Measurements from ENCODE around the gene IPCEF1.

IPCEF1 gene

DNA sequence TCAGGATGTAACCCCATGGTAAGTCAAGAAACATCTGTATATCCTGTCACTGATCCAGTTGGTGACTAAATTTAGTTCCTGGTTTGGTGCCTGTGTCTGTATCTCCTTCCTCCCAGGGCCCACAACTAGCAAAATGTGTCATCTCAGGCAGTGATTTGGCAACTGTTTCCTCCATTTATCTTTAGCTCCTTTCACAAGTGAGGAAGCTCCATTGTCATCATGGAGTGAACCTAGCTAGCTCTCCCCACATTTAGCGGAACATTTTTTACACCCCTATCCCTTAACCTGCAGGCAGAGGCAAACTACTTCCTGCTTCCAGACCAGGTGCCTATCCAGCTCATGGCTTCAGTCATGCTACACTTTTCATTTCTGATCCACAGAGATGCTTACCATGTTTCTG is 99.5 kb downstream of the IPCEF1 start:
- TF ChIP-seq, protein P1, sequence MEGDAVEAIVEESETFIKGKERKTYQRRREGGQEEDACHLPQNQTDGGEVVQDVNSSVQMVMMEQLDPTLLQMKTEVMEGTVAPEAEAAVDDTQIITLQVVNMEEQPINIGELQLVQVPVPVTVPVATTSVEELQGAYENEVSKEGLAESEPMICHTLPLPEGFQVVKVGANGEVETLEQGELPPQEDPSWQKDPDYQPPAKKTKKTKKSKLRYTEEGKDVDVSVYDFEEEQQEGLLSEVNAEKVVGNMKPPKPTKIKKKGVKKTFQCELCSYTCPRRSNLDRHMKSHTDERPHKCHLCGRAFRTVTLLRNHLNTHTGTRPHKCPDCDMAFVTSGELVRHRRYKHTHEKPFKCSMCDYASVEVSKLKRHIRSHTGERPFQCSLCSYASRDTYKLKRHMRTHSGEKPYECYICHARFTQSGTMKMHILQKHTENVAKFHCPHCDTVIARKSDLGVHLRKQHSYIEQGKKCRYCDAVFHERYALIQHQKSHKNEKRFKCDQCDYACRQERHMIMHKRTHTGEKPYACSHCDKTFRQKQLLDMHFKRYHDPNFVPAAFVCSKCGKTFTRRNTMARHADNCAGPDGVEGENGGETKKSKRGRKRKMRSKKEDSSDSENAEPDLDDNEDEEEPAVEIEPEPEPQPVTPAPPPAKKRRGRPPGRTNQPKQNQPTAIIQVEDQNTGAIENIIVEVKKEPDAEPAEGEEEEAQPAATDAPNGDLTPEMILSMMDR (IDR thresholded peaks at IDR 0.05; ENCODE audit: insufficient read depth, low read depth, low read length, missing control alignments): no peak
- DNase-seq (ENCODE audit: low read depth): no peak
- H3K4me3 ChIP-seq (ENCODE audit: low read depth, low read length): no peak overlapping the region

DNA sequence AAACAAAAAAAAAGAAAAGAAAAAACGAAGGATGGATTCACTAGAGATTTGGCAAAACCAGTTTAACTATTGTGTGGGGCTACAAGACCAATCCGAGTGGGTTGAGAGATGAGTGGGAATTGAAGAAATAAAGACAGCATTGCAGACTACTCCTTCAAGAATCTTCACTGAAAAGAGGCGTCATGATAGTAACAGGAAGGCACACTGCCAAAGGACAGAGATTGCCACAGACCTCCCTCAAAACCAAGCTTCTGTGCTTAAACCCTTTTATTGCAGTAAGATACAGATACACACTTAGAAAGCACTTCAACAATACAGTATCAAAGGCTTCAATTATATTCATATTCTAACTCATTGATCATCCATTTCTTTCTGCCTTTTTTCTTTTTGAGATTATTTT is 103.9 kb downstream of the IPCEF1 start:
- no peak overlapping the region for H3K4me3 ChIP-seq (ENCODE audit: low read depth, low read length)
- TF ChIP-seq, protein P1 (IDR thresholded peaks at IDR 0.05; ENCODE audit: insufficient read depth, low read depth, low read length, missing control alignments): no peak
- DNase-seq (ENCODE audit: low read depth): no peak

DNA sequence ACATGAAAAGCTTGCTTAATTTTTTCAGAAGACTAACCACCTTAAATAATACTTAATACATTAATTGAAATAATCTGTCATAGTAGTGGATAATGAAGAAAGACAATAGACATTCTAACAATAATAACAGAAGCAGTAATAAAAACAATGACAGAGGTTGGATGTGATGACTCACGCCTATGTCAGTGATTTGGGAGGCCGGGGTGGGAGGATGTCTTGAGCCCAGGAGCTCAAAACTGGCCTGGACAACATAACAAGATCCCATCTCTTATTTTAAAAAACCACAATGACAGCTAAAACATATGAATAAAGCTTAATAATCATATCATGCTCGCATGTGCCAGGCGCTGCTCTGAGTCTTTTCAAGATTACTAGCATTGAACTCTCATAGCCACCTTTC is 105.5 kb downstream of the IPCEF1 start:
- H3K4me3 ChIP-seq (ENCODE audit: low read depth, low read length): no peak overlapping the region
- TF ChIP-seq, protein P1 (IDR thresholded peaks at IDR 0.05; ENCODE audit: insufficient read depth, low read depth, low read length, missing control alignments): no peak
- DNase-seq (ENCODE audit: low read depth): no peak

DNA sequence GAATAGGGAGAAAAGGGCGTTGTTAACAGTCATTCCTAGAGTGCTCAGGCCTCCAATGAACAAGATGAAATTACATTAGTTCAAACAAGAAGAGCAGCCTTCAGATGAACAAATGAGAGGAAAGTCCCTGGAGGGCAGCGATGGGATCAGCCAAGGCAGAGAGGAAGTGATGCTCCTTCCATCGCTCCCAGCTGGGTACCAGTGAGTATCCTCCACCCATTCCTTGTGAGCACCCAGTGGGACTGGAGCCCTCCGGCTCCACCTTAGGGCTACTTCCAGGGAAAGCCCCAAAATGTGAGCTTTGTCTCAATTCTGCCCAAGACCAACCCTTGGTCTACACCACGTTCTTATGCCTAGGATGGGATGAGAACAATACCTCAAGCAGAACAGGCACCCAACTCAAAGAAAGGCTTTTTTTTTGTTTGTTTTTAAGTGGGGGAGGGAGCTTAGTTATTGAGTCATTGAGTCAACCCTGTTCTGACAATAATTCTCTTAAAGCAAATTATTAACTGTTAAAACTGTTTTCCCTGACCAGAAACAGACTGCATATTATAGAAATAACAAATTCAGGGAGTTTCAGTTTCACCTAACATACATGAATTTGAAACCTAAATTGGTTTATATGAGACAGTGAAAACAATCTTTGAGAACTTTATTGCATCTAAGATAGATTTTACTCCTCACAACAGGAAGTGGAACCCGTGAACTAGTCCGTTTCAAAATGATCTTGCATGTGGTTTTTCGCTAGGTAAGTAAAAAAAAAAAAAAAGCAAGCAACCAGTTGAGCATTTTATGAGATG is 106.9 kb downstream of the IPCEF1 start:
- DNase-seq (ENCODE audit: low read depth): peak; percentile 90
- TF ChIP-seq, protein P1 (IDR thresholded peaks at IDR 0.05; ENCODE audit: insufficient read depth, low read depth, low read length, missing control alignments): no peak

DNA sequence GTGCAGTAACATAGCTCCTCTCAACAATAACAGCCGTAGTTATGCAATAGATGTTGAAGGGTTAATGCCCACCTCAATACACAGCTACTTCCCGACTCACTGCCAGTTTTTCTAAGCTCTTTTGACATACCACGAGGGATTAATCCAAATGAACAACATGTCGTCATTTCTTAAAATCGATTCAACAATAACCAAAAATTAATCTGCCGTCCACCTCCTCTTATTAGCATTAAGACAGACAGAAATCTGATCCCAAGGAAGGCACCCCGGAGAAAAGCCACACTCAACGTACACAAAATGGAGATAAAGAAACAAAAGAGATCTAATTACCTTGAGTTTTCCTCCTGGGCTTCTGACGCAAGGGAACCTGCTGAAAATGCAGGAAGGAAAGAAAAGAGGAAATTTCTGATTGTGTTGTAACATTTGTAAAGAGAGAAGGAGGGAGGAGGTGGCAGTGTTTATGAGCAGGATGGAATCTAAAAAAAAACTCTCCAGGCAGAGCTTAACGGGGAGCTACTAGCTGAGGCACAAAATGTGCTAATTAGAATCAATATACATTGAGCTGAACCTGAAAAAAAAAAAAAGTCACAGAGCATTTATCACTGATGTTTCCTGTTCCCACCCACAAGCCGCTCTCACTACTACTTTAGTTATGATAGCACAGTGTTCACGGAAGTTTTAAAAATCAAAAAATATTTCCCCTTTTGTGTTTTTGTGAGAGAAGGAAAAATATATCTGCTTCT is 109.3 kb downstream of the IPCEF1 start:
- peak; percentile 71 for DNase-seq (ENCODE audit: low read depth)
- TF ChIP-seq, protein P1 (IDR thresholded peaks at IDR 0.05; ENCODE audit: insufficient read depth, low read depth, low read length, missing control alignments): no peak
- peak overlapping the region; percentile 39 for H3K4me3 ChIP-seq (ENCODE audit: low read depth, low read length)

More for the DNA sequence above, 106.9 kb downstream of the IPCEF1 start:
- peak overlapping the region; percentile 13; the same call in 1 of the 2 replicates for H3K4me3 ChIP-seq (ENCODE audit: low read depth, low read length)

DNA sequence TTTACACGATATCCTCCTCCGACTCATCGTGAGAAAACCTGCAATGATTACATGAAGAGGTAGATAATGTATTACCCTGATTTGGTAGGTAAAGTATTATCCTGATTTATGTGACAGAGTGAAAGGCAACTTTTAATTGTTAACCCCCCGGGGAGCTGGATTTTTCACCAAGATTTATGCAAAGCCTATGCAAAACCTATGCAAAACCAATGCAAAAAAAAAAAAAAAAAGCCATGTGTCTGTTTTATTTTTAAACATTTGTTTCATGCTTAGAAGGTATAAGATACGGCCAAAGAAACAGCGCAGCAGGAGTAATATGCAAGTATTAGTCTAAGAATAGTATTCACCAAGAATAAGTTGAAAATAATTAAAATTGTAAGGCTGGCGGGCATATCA is 109.9 kb downstream of the IPCEF1 start:
- H3K4me3 ChIP-seq (ENCODE audit: low read depth, low read length): peak overlapping the region; percentile 39
- TF ChIP-seq, protein P1 (IDR thresholded peaks at IDR 0.05; ENCODE audit: insufficient read depth, low read depth, low read length, missing control alignments): no peak
- DNase-seq (ENCODE audit: low read depth): no peak

Measured in GM12865 (cell line).